OCI-LY3 (cell line): ENCODE results near the gene WSB1.

ENCODE experiments used
- H2AFZ ChIP-seq: fragments of 200-600, 300-600 bp; shearing (Covaris generic); 2 replicates; pipeline ENCODE4 v1.6.0; 2014; ENCODE audit warnings: antibody characterized with exemption, low read depth, low read length
- H3K27ac ChIP-seq: fragments of 200-600, 300-600 bp; sonication (generic); 2 replicates; pipeline ENCODE4 v1.5.1; 2014; ENCODE audit warnings: mild to moderate bottlenecking, low read length, moderate library complexity, mixed read lengths
- H3K27me3 ChIP-seq: fragments of 200-600, 300-600 bp; sonication (generic); 2 replicates; pipeline ENCODE4 v1.6.1; 2014; ENCODE audit warnings: low read depth, low read length, mixed read lengths
- H3K36me3 ChIP-seq: fragments of 200-600, 300-600 bp; sonication (generic); replicated peaks from 2 replicates; pipeline ENCODE3; 2014; ENCODE audit warnings: low read depth, low read length, mixed read lengths
- H3K4me1 ChIP-seq: fragments of 300-600, 200-600 bp; sonication (generic); 2 replicates; pipeline ENCODE4 v1.6.1; 2014; ENCODE audit warnings: low read length, mixed read lengths
- H3K4me2 ChIP-seq: fragments of 200-600, 300-600 bp; sonication (generic); 2 replicates; pipeline ENCODE4 v1.6.1; 2014; ENCODE audit warnings: low read length, mixed read lengths
- H3K4me3 ChIP-seq: fragments of 300-600, 200-600 bp; sonication (generic); 2 replicates; pipeline ENCODE4 v1.5.1; 2014; ENCODE audit warnings: antibody characterized with exemption, mild to moderate bottlenecking, low read length, moderate library complexity
- H3K79me2 ChIP-seq: fragments of 300-600, 200-600 bp; shearing (Covaris generic); 2 replicates; pipeline ENCODE4 v1.6.1; 2014; ENCODE audit warnings: mild to moderate bottlenecking, low read length, mixed read lengths
- H3K9ac ChIP-seq: fragments of 300-600, 200-600 bp; shearing (Covaris generic); 2 replicates; pipeline ENCODE4 v1.6.0; 2014; ENCODE audit warnings: mild to moderate bottlenecking, low read length, moderate library complexity
- H3K9me3 ChIP-seq: fragments of 200-600, 300-600 bp; shearing (Covaris generic); 2 replicates; pipeline ENCODE4 v1.6.1; 2014; ENCODE audit warnings: low read length, mixed read lengths; ENCODE audit not compliant: insufficient read depth
- H4K20me1 ChIP-seq: fragments of 200-600, 300-600 bp; sonication (generic); 2 replicates; pipeline ENCODE4 v1.6.1; 2016; ENCODE audit warnings: low read length, mixed read lengths; ENCODE audit not compliant: insufficient read depth
- CTCF ChIP-seq: fragments of 200-600, 300-600 bp; sonication (generic); IDR thresholded peaks from 2 replicates; pipeline ENCODE4 v1.5.1; 2014; ENCODE audit warnings: antibody characterized with exemption, low read length, low read depth
- EZH2phosphoT487 ChIP-seq: fragments of 200-600 bp; shearing (Covaris generic); IDR thresholded peaks from 2 replicates; pipeline ENCODE4 v1.6.1; 2018; ENCODE audit warnings: antibody characterized with exemption, mixed run types, low read depth

Gene WSB1

DNA sequence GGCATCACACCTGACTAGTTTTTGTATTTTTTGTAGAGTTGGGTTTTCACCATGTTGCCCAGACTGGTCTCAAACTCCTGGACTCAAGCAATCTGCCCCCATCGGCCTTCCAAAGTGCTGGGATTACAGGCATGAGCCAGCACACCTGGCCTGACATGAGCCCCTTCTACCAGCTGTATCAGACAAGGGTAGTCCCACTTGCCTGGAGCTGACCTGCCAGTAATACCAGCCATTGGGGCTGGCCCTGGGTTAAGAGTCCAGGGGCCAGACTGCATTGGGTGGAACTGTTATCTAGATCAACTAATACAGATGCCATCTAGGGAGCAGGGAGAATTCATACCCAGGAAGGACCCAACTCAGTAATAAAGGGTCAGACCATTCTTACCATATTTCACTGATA is 28.1 kb downstream of the WSB1 start:
- H3K4me3 ChIP-seq = no peak overlapping the region
- H3K9me3 ChIP-seq = no peaks in the 10 kb centered on the region
- no peaks in the 10 kb centered on the region for H3K79me2 ChIP-seq
- no peak overlapping the region for H3K4me2 ChIP-seq
- peaks cover 10% of the 10 kb centered on the region for H3K36me3 ChIP-seq
- H3K9ac ChIP-seq = no peak overlapping the region
- H3K4me1 ChIP-seq = 0 out of 2 replicates have a peak, but pooled peaks cover 3% of the 10 kb centered on the region
- no peak overlapping the region for H3K27ac ChIP-seq
- no peaks in the 10 kb centered on the region for H3K27me3 ChIP-seq
- no peak overlapping the region for H2AFZ ChIP-seq
- TF ChIP-seq EZH2phosphoT487 (no peak), CTCF (no peak)
- H4K20me1 ChIP-seq = peaks cover 9% of the 10 kb centered on the region; the same call in 1 of the 2 replicates

- no peak overlapping the region for H3K4me3 ChIP-seq
- H3K27ac ChIP-seq = no peak overlapping the region
- peaks cover 10% of the 10 kb centered on the region for H3K36me3 ChIP-seq
- 0 out of 2 replicates have a peak, but pooled peaks cover 3% of the 10 kb centered on the region for H3K4me1 ChIP-seq
- peaks cover 9% of the 10 kb centered on the region; the same call in 1 of the 2 replicates for H4K20me1 ChIP-seq
- TF ChIP-seq EZH2phosphoT487 (no peak), CTCF (no peak)
- H3K4me2 ChIP-seq = no peak overlapping the region
- H3K9me3 ChIP-seq = no peaks in the 10 kb centered on the region
- 0 out of 2 replicates have a peak, but pooled peaks cover 2% of the 10 kb centered on the region for H3K27me3 ChIP-seq
- no peak overlapping the region for H3K9ac ChIP-seq
- no peaks in the 10 kb centered on the region for H3K79me2 ChIP-seq
- no peak overlapping the region for H2AFZ ChIP-seq
Measured at GRCh38 chr17:27322690-27323508, 29.0 kb downstream of the WSB1 start.

- Histone ChIP-seq H3K36me3 (peaks cover 6% of the 10 kb centered on the region), H3K27ac (no peak overlapping the region), H3K9me3 (no peaks in the 10 kb centered on the region), H2AFZ (no peak overlapping the region), H4K20me1 (peaks cover 7% of the 10 kb centered on the region; the same call in 1 of the 2 replicates), H3K27me3 (0 out of 2 replicates have a peak, but pooled peaks cover 4% of the 10 kb centered on the region), H3K79me2 (no peaks in the 10 kb centered on the region), H3K9ac (no peak overlapping the region), H3K4me1 (0 out of 2 replicates have a peak, but pooled peaks cover 3% of the 10 kb centered on the region), H3K4me2 (no peak overlapping the region), H3K4me3 (no peak overlapping the region)
- TF ChIP-seq EZH2phosphoT487 (no peak), CTCF (no peak)
Measured at GRCh38 chr17:27323538-27324215, 29.8 kb downstream of the WSB1 start.

DNA sequence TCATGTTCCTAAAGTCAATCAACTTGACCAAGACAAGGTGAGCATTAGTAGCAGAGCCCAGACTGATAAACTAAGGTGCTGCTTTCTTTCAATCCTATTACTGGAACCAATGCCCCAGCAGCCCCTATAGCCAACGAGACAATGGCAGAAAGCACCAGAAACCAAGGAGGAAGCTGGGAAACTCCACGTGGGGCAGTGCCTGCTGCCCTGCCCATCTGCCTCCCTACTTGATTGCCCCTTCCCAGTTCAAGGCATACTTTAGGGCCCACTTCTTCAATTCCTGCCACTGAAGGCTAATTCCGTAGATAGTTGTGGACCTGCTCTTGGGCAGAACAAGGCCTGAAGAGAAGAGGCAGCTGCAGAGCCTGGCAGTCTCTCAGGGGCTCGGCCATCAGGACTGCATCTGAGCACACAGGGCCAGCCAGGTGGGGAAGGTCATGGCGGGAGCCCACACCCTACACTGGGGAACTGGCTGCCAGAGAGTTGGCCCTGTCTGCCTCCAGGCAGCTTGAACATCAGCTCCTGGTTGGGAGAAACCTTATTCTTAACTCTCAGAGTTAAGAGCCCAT is 30.9 kb downstream of the WSB1 start:
- 0 out of 2 replicates have a peak, but pooled peaks cover 4% of the 10 kb centered on the region for H3K27me3 ChIP-seq
- TF ChIP-seq EZH2phosphoT487 = no peak
- TF ChIP-seq CTCF = no peak
- H4K20me1 ChIP-seq = no peaks in the 10 kb centered on the region
- no peaks in the 10 kb centered on the region for H3K79me2 ChIP-seq
- H3K27ac ChIP-seq = no peak overlapping the region
- no peak overlapping the region for H3K4me3 ChIP-seq
- H3K36me3 ChIP-seq = no peaks in the 10 kb centered on the region
- H3K4me1 ChIP-seq = 0 out of 2 replicates have a peak, but pooled peaks cover 3% of the 10 kb centered on the region
- no peaks in the 10 kb centered on the region for H3K9me3 ChIP-seq
- no peak overlapping the region for H3K4me2 ChIP-seq
- H2AFZ ChIP-seq = no peak overlapping the region
- H3K9ac ChIP-seq = no peak overlapping the region
